HEK293 (cell line): ENCODE measurements around the gene SLC5A4.

Source experiments
- CTCF ChIA-PET: fragments of 350-600 bp; formaldehyde crosslinking; extraction: SDS; loops from one replicate; lab custom pipeline; 2021; ENCODE audit warnings: antibody characterized with exemption; lab: Yijun Ruan, JAX
- POLR2A ChIA-PET: fragments of 300-600 bp; formaldehyde crosslinking; extraction: SDS; loops from one replicate; lab custom pipeline; 2020; ENCODE audit warnings: antibody characterized with exemption, inconsistent platforms; lab: Yijun Ruan, JAX
- H3K27ac ChIP-seq: fragments of 200-500 bp; sonication (Bioruptor generic); 2 replicates; pipeline ENCODE4 v1.5.1; 2014; ENCODE audit warnings: low read depth, low read length, control low read depth, inconsistent platforms; ENCODE audit errors: extremely low read depth
- H3K36me3 ChIP-seq, 2 experiments: fragments of 200-500 bp in 1 of 2; sonication (Bioruptor generic) in 1 of 2; 1 replicate in 1 of 2; 2 replicates in 1 of 2; pipeline ENCODE4 v1.5.1; 2014 to 2017; ENCODE audit warnings: inconsistent platforms in 2 of 2, low read length in 2 of 2; ENCODE audit not compliant: control insufficient read depth in 2 of 2, insufficient read depth in 1 of 2
- H3K4me1 ChIP-seq: fragments of 200-500 bp; sonication (Bioruptor generic); 2 replicates; pipeline ENCODE4 v1.5.1; 2014; ENCODE audit warnings: mild to moderate bottlenecking, low read length, inconsistent platforms; ENCODE audit not compliant: control insufficient read depth, insufficient read depth
- H3K4me3 ChIP-seq: 2 replicates; pipeline ENCODE4 v1.5.1; 2011; ENCODE audit warnings: low read depth, mild to moderate bottlenecking, control low read depth, low read length, moderate library complexity
- H3K9me3 ChIP-seq: fragments of 200-500 bp; sonication (Bioruptor generic); 2 replicates; pipeline ENCODE4 v1.5.1; 2014; ENCODE audit warnings: low read depth, low read length, inconsistent platforms; ENCODE audit not compliant: control insufficient read depth, insufficient read depth
- AEBP2 ChIP-seq: fragments of 450-650 bp; formaldehyde crosslinking; IDR thresholded peaks from 2 replicates; pipeline ENCODE4 v1.5.1; 2016; ENCODE audit warnings: missing biosample characterization, missing genetic modification characterization, borderline replicate concordance
- CTCF ChIP-seq: fragments of 450-650 bp; formaldehyde crosslinking; IDR thresholded peaks from 2 replicates; pipeline ENCODE4 v1.5.1; 2016; ENCODE audit warnings: missing biosample characterization, missing genetic modification characterization
- GLI4 ChIP-seq: fragments of 450-650 bp; formaldehyde crosslinking; IDR thresholded peaks from 2 replicates; pipeline ENCODE4 v1.5.1; 2016; ENCODE audit warnings: missing biosample characterization, missing genetic modification characterization
- REPIN1 ChIP-seq: fragments of 450-650 bp; formaldehyde crosslinking; IDR thresholded peaks from 2 replicates; pipeline ENCODE4 v1.5.1; 2017; ENCODE audit warnings: missing biosample characterization, missing genetic modification characterization, low read depth
- SCRT2 ChIP-seq: fragments of 450-650 bp; formaldehyde crosslinking; IDR thresholded peaks from 2 replicates; pipeline ENCODE4 v1.5.1; 2016; ENCODE audit warnings: missing biosample characterization, missing genetic modification characterization
- ZBTB11 ChIP-seq: fragments of 450-650 bp; formaldehyde crosslinking; conservative IDR thresholded peaks from 2 replicates; pipeline ENCODE4 v1.5.1; 2016; ENCODE audit warnings: low read depth, missing biosample characterization, missing genetic modification characterization
- ZBTB8A ChIP-seq: fragments of 450-650 bp; formaldehyde crosslinking; IDR thresholded peaks from 2 replicates; pipeline ENCODE4 v1.5.1; 2016; ENCODE audit warnings: missing biosample characterization, missing genetic modification characterization
- ZNF112 ChIP-seq: fragments of 450-650 bp; formaldehyde crosslinking; IDR thresholded peaks from 2 replicates; pipeline ENCODE4 v1.5.0; 2017; ENCODE audit warnings: missing biosample characterization, missing genetic modification characterization
- ZNF114 ChIP-seq: fragments of 450-650 bp; formaldehyde crosslinking; IDR thresholded peaks from 2 replicates; pipeline ENCODE4 v1.5.0; 2017; ENCODE audit warnings: missing biosample characterization, missing genetic modification characterization
- ZNF140 ChIP-seq: fragments of 450-650 bp; formaldehyde crosslinking; IDR thresholded peaks from 2 replicates; pipeline ENCODE4 v1.5.1; 2016; ENCODE audit warnings: missing biosample characterization, missing genetic modification characterization
- ZNF169 ChIP-seq: fragments of 450-650 bp; formaldehyde crosslinking; IDR thresholded peaks from 2 replicates; pipeline ENCODE4 v1.5.1; 2016; ENCODE audit warnings: missing biosample characterization, missing genetic modification characterization
- ZNF184 ChIP-seq: fragments of 450-650 bp; IDR thresholded peaks from 2 replicates; pipeline ENCODE4 v1.5.1; 2018; ENCODE audit warnings: missing biosample characterization, mild to moderate bottlenecking, missing genetic modification characterization
- ZNF223 ChIP-seq: fragments of 450-650 bp; formaldehyde crosslinking; IDR thresholded peaks from 2 replicates; pipeline ENCODE4 v1.5.1; 2016; ENCODE audit warnings: missing biosample characterization, missing genetic modification characterization
- ZNF26 ChIP-seq: fragments of 450-650 bp; formaldehyde crosslinking; IDR thresholded peaks from 2 replicates; pipeline ENCODE4 v1.5.1; 2016; ENCODE audit warnings: missing biosample characterization, missing genetic modification characterization
- ZNF302 ChIP-seq: fragments of 450-650 bp; formaldehyde crosslinking; IDR thresholded peaks from 2 replicates; pipeline ENCODE4 v1.5.1; 2016; ENCODE audit warnings: missing biosample characterization, missing genetic modification characterization, low read depth
- ZNF548 ChIP-seq: fragments of 450-650 bp; formaldehyde crosslinking; IDR thresholded peaks from 2 replicates; pipeline ENCODE4 v1.5.1; 2016; ENCODE audit warnings: missing biosample characterization, missing genetic modification characterization
- ZNF560 ChIP-seq: fragments of 450-650 bp; formaldehyde crosslinking; IDR thresholded peaks from 2 replicates; pipeline ENCODE4 v1.5.1; 2017; ENCODE audit warnings: missing biosample characterization, missing genetic modification characterization, borderline replicate concordance

The SLC5A4 gene

GRCh38 chr22:32185821-32186220 lies 69.3 kb downstream of the SLC5A4 start:
- Histone ChIP-seq H3K4me1 (no peaks in the 10 kb centered on the region), H3K9me3 (no peaks in the 10 kb centered on the region), H3K4me3 (no peak overlapping the region), H3K27ac (no peak overlapping the region), H3K36me3 (no peaks in the 10 kb centered on the region)
- CTCF ChIA-PET: no interaction called here
- POLR2A ChIA-PET: no interaction called here
- TF ChIP-seq ZNF302 (tag by site-specific recombination): no peak
- no peak for TF ChIP-seq AEBP2 (tag by site-specific recombination)
- TF ChIP-seq ZBTB11 (tag by site-specific recombination): no peak
- no peak for TF ChIP-seq CTCF (tag by site-specific recombination)
- no peak for TF ChIP-seq ZNF114
- no peak for TF ChIP-seq REPIN1 (tag by site-specific recombination)
- 0 out of 2 replicates have a peak, but pooled peaks have one; percentile 28 for TF ChIP-seq SCRT2 (tag by site-specific recombination)
- TF ChIP-seq ZNF169 (tag by site-specific recombination): no peak
- TF ChIP-seq, all 188 proteins: peak for 1

GRCh38 chr22:32183625-32184024 lies 71.5 kb downstream of the SLC5A4 start:
- no peak overlapping the region for H3K27ac ChIP-seq
- H3K36me3 ChIP-seq: no peaks in the 10 kb centered on the region
- ChIA-PET CTCF (no interaction called here), POLR2A (interaction anchor here (0.8 kb wide), 1 partner anchor 10 kb away, joined by 4 read pairs; no protein-coding TSS in a partner anchor)
- no peaks in the 10 kb centered on the region for H3K4me1 ChIP-seq
- H3K9me3 ChIP-seq: no peaks in the 10 kb centered on the region
- TF ChIP-seq GLI4 (tag by site-specific recombination) (no peak), ZNF112 (tag by site-specific recombination) (no peak), ZNF26 (tag by site-specific recombination) (no peak), ZNF184 (tag by site-specific recombination) (no peak), ZBTB8A (no peak), ZNF223 (tag by site-specific recombination) (no peak)
- no peak overlapping the region for H3K4me3 ChIP-seq

DNA sequence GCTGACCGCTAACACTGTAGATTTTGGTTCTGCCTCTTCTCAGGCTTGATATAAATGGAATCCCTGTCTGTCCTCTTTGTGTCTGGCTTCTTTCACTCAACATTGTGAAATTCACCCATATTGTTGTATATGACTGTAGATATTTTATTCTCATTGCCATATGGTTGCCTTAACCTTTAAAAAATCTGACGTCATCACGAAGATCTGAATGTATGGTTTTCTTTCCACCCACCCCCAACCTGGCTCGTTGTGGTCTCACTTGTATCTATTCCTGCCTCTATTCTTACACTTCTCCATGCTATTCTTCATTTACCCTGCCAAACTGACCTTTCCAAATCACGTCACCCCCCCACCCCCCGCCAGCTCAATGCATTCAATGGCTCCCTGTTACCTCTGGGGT lies 74.1 kb downstream of the SLC5A4 start:
- no peak overlapping the region for H3K4me3 ChIP-seq
- POLR2A ChIA-PET: no interaction called here
- TF ChIP-seq ZNF548 (tag by site-specific recombination): no peak
- TF ChIP-seq ZNF560 (tag by site-specific recombination): no peak
- no peak for TF ChIP-seq ZNF140 (tag by site-specific recombination)
- H3K4me1 ChIP-seq: no peaks in the 10 kb centered on the region
- no peaks in the 10 kb centered on the region for H3K36me3 ChIP-seq
- H3K9me3 ChIP-seq: no peaks in the 10 kb centered on the region
- no peak overlapping the region for H3K27ac ChIP-seq
- CTCF ChIA-PET: no interaction called here
